Frontal cortex (tissue), 1 donor: ENCODE measurements around the gene MED22. TPM values are rescaled to one million over a fixed set of nuclear protein-coding genes. Genes with fewer than 3 reads are reported as not detected.

Experiments
- small RNA-seq: library from RNA; depleted of rRNA; stranded (forward); fragments of <200 nt; gene quantifications from one replicate; pipeline ENCODE3, GENCODE V24; 2014
- total RNA-seq: library from RNA; depleted of rRNA; stranded (reverse); fragments of >200 nt; gene quantifications from one replicate; pipeline ENCODE4 v1.2.3, GENCODE V29; 2014

The MED22 gene
- total RNA-seq, 1 donor from 2014 or later = 15.1 TPM

Small RNA genes lying within 50 kb of the gene (small RNA-seq; reads per million reads assigned to genes)
- gene RF00019 (not detected), gene SNORD24 (not detected), gene SNORD36A (not detected), gene SNORD36B (not detected), gene SNORD36C (not detected)

Other genes with a start within 250 kb of the MED22 start
- gene RALGDS, start 226.9 kb downstream of the MED22 start, total RNA-seq = 79.9 TPM
- 2.0 TPM for gene GBGT1, start 184.2 kb downstream of the MED22 start, total RNA-seq
- not detected for gene OBP2B, start 138.9 kb downstream of the MED22 start, total RNA-seq
- not detected for gene ABO, start 72.9 kb downstream of the MED22 start, total RNA-seq
- gene SURF6, start 11.9 kb downstream of the MED22 start, total RNA-seq = 18.8 TPM
- 1,196 TPM for gene RPL7A, start 87 bp upstream of the MED22 start, total RNA-seq
- 13.9 TPM for gene SURF1, start 8.4 kb upstream of the MED22 start, total RNA-seq
- 17.1 TPM for gene SURF2, start 8.4 kb upstream of the MED22 start, total RNA-seq
- gene SURF4, start 27.9 kb upstream of the MED22 start, total RNA-seq = 91.3 TPM
- 1.2 TPM for gene STKLD1, start 28.2 kb upstream of the MED22 start, total RNA-seq
- 13.5 TPM for gene REXO4, start 69.9 kb upstream of the MED22 start, total RNA-seq
- 2.0 TPM for gene ADAMTS13, start 74.2 kb upstream of the MED22 start, total RNA-seq
- gene CACFD1, start 111.8 kb upstream of the MED22 start, total RNA-seq = 22.8 TPM
- 12.6 TPM for gene SLC2A6, start 131.0 kb upstream of the MED22 start, total RNA-seq
- not detected for gene MYMK, start 176.8 kb upstream of the MED22 start, total RNA-seq
- 2.4 TPM for gene ADAMTSL2, start 186.6 kb upstream of the MED22 start, total RNA-seq